NB4 (cell line): ENCODE results near the gene MBNL2.
"Not testable (repeated sequence)": the region's sequence is repeated elsewhere in the genome, so short reads cannot be mapped to it uniquely, and the experiment has no call there.

Experiments used
- DNase-seq: peaks from one replicate; pipeline ENCODE4 v3.0.0; 2010; ENCODE audit warnings: low read depth
- H3K4me3 ChIP-seq: one replicate; pipeline ENCODE4 v1.5.1; 2011; ENCODE audit warnings: mild to moderate bottlenecking, low read depth, low read length, moderate library complexity
- CTCF ChIP-seq: IDR thresholded peaks from one replicate; pipeline ENCODE4 v1.5.1; 2012; ENCODE audit warnings: low read depth, low read length
- MYC ChIP-seq: IDR thresholded peaks from 2 replicates; pipeline ENCODE4 v1.6.1; 2011; ENCODE audit warnings: low read depth, low read length
- POLR2A ChIP-seq: IDR thresholded peaks from 2 replicates; pipeline ENCODE4 v1.6.1; 2011; ENCODE audit warnings: mild to moderate bottlenecking; ENCODE audit not compliant: insufficient read length; ENCODE audit errors: extremely low read depth
- TF ChIP-seq, protein P1 (sequence below): IDR thresholded peaks from 2 replicates; pipeline ENCODE4 v1.6.1; 2011; ENCODE audit warnings: low read depth, low read length

MBNL2 gene

DNA sequence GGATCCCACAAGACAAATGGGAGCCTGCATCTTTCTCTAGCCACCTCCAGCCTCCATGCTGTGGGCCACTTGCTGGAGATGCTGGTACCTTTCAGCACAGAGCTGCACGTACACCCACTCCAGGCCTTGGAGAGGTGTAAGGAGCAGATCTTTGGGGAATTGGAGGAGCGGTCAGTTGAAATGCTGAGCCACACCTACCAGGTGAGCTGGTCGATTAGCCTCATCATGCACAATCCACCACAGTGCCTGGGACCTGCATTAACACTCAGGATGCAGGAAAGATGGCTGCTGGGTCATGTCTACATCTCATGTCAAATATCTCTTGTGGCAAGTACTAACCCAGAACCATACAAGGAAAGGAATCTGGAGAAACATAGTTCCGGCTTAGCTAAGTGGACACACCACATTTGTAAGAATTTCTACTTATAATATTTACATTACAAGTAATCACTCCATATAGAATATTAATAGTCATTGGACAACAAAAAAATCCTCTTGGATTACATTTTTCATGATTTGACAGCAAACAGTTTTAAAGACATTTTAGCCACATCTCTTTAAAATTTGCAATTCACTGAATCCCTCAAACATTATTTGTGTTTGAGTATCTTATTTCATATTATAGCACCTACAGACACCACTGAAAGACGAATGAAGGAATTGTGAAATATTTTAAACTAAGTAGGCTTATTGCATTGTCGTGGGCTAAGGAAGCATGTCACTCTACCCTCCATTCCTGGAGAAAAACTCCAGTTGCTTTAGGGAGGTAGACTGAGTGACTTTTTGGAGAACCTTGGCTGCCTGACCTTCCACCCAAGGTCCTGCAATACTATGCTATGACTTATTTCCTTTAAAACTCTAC, 21.8 kb upstream of the MBNL2 start:
- H3K4me3 ChIP-seq = no peak overlapping the region
- TF ChIP-seq CTCF (no peak), MYC (no peak), POLR2A (no peak)
- TF ChIP-seq, protein P1, sequence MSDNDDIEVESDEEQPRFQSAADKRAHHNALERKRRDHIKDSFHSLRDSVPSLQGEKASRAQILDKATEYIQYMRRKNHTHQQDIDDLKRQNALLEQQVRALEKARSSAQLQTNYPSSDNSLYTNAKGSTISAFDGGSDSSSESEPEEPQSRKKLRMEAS = no peak
- DNase-seq = no peak

GRCh38 chr13:97202761-97203160, 19.4 kb upstream of the MBNL2 start:
- no peak for TF ChIP-seq CTCF
- TF ChIP-seq, protein P1 = no peak
- TF ChIP-seq POLR2A = no peak
- TF ChIP-seq MYC = no peak
- peak; percentile 60 for DNase-seq
- no peak overlapping the region for H3K4me3 ChIP-seq

- DNase-seq = no peak
- H3K4me3 ChIP-seq = no peak overlapping the region
- TF ChIP-seq POLR2A (no peak), MYC (no peak), CTCF (no peak)
- TF ChIP-seq, protein P1 = no peak
Observed at GRCh38 chr13:97205465-97205864, 16.7 kb upstream of the MBNL2 start.

DNA sequence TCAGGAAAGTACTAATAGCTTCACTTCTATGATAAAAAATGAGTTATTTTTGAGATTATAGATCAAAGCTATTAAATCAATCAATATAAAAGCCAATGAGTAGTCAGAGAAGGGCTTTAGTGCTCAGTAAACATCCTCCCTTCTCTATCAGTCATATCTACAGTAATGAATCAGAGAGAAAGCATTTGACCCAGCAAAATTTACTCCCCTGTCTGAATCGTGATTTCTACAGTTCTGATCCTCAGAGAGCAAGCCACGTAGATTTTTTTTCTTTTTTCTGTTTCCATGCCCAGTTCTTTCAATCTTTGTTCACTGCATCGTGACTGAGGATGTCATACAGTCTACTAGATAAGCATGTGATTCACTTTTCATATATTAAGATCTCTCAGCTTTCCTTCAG, 16.2 kb upstream of the MBNL2 start:
- H3K4me3 ChIP-seq = no peak overlapping the region
- TF ChIP-seq, protein P1 = no peak
- TF ChIP-seq MYC (no peak), POLR2A (no peak), CTCF (no peak)

GRCh38 chr13:97207252-97207651, 14.9 kb upstream of the MBNL2 start:
- H3K4me3 ChIP-seq, DNase-seq: not testable (repeated sequence)

More for the DNA sequence above, 16.2 kb upstream of the MBNL2 start:
- no peak for DNase-seq

DNA sequence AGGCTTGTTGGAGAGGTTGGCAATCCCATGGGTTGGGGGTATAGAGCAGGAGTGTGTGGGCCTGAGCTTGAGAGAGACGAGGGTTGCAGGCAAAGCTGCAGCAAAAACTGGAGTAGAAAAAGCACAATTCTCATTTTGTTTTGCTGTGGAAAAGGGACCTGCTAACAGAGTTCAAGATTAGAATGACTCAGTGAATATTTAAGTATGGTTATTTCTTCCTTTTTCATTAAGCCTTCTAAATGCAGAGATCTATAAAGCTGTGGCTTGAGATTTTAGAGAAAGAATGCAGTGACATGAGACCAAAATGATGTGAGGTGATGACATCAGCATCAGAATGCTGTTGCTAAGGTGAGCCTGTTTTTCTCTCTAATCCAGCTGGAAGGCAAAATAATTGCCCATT, 10.8 kb upstream of the MBNL2 start:
- H3K4me3 ChIP-seq = no peak overlapping the region
- no peak for DNase-seq
- no peak for TF ChIP-seq CTCF
- TF ChIP-seq, protein P1 = no peak
- TF ChIP-seq POLR2A = no peak
- no peak for TF ChIP-seq MYC
